NCI-H2171 (cell line): Measurements from ENCODE around the gene BCL2L12.

Experiments used
- DNase-seq: peaks from one replicate; lab custom pipeline; 2025; lab: John Stamatoyannopoulos, UW

BCL2L12 gene

DNA sequence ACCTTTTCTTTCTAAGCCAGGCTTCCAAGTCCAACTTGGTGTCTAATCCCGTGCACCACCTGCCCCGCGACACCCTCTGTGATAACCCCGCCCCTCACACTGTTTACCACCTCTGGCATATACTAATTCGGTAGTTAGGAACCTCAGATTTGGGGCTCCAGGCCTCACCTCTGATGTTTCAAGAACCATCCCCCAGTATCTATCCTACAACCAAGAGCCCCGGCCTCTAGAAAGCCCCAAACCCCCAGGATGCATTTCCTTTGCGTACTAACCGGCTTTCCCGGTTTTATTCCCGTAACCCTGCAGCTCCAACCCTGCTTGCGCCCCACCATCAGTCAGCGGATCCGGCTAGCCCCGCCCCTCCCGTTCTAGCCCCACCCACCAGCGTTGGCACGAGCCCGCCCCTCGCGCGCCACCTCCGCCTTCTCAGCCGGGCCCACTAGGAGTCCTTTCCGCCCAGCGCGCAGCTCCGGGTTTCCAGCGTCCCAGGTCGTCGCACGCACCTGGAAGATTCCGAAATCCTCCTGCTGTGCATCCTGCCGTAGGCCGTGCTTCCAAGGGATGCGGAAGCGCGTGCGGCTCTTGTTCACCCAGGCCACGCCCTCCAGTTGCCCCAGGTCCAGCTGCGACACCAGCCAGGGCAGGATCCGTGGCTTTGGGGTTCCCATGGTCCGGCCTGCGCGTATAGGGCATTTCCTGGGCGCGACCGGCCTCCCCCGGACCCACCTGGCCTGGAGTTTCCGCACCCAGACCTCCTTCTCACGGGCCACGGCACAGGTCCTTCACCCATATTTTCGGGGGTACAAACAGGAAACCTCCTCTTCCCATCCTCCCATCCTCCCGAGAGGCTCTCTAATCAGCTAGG lies 1.3 kb upstream of the BCL2L12 start:
- peak; percentile 91 for DNase-seq

DNA sequence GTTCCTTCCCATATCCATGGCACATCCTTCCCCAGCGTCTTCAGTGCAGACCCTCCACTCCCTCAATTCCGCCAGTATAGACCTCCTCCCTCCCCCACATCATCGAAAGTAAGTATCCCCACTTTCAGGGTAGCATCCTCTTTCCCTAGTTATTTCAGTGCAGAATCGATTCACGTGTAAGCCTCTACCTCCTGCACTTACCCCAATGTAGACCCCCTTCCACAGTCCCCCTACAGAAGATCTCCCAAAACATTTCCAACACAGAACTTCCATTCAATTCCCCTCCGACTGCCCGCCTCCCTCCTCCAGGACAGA lies 740 bp upstream of the BCL2L12 start:
- no peak for DNase-seq

DNA sequence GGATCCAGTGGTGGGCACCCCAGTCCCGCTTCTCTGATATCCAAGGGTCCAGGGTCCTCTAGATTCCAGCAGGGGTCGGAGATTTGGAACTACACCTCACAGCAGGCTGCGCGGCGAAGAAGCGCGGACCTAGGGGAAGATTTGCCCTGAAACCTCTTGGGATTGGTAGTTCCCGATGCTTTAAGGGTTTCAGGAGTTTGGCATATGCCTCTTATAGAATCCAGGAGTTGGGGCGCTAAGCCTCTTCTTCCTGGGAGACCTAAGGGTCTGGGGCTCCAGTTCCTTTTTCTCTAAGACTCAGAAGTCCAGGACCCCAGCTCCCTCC lies 349 bp downstream of the BCL2L12 start:
- DNase-seq, result no peak

DNA sequence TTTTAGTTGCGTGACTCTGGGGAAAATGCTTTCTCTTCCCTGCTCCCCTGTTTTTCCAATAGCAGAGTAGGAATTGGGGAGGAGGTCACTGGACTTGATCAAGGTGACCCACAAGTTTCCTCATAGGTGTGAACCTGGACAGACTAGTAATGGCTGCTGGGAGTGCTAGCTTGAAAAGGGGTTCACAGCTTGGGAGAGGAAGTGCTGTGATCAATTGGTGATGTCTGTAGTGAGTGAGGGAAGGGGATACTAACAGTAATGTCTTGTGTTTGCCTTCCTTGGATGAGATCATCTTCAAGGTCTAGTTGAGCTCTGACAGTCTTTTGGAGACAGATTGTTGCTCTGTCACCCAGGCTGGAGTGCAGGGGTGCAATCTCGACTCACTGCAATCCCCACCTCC lies 1.7 kb downstream of the BCL2L12 start:
- no peak for DNase-seq

DNA sequence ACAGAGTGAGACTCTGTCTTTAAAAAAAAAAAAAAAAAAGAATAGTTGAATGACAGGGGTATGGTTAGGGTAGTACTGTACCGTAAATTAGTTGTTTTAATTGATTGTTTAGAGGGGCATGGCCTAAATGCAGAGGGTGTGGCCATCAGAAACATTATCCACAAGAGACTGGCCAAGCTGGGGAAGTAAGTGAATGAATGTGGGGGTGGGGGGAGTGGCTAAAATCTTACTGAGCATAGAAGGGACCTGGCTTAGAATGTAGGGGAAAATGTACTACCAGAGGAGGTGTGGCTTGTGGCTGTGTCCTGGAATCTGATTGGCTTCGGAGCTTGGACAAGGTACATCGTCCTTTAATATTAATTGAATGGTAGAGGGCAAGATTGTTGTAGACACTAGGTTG lies 3.8 kb downstream of the BCL2L12 start:
- DNase-seq, result no peak

DNA sequence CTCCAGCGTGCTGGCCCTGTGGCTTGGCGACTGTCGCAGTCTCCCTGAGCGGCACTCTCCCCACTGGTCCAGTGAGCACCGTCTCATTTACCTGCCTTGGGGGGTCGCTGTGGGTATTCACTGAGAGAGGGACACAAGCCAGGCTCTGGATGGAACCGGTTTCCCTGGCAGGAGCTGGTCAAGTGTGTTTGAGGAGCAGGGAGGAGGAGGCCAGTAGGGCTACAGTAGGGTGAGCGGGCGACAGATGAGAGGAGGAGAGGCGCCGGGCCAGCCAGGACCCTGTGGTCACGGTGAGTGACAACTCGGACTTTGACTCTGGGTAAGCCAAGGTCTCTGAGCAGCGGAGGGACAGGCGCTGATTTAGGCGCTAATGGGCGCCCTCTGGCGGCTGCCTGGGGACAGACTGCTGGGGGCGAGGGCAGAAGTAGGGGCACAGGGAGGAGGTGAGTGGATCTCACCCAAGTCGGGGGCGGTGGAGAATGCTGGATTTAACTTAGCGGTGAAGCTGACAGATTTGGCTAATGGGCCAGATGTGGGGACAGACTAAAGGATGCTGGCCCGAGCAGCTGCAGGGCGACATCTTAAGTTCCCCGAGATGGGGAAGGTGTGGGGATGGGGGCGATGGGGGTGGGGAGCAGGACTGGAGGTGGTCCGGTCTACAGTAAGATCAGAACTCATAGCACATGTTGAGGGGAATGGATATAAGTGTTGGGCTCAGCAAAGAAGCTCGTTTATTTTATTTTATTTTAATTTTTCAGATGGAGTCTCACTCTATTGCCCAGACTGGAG lies 6.6 kb downstream of the BCL2L12 start:
- peak; percentile 18 for DNase-seq

DNA sequence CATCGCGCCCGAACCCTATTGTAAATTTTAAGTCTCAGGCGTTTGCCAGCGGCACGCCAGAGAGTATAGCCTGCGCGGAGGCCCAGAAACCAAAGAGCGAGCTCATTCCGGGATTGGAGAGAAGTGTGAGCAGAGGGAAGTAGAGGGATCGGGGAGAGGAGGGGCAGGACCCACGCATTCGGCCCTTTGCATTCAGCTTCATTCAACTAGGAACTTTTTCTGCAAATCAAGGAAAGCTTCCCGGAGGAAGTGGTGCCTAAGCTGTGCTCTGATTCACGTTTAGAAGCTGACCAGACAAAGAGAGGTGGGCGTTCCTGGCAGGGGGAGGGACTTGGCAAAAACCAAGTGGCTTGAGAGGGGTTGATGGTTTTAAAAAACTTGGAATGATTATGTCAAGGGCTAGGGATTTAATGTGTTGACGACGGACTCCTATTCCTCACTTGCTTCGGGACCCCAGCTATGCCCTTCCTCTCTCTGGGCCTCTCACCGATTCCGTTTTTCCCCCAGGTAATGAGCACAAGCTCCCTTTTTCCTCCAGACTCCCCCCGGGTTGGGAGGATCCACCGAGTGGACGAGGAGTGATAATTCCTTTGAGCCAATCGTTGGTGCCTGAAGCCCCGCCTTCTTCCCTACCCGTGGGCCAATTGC lies 10.5 kb downstream of the BCL2L12 start:
- peak; percentile 79 for DNase-seq

DNA sequence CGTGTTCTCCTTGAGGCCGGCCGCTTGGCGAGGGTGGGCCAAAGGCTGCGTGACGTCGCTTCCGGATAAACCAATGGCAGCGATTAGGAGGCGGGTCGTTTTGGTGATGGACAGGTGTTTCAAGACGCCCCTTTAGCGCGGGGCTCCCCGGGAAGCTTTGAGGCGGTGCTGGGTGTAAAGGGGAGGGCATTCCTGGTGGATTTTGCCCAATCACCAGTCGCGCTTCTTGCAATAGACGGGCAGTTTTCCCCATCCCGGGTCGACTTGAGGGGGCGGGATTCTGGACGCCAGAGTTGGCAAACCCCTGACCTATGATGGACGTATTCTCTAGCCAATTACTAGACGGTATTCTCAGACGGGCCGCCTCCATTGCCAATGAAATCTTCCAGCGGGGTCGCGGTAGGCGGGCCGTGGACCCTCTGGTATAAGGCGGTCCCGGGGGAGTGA lies 11.1 kb downstream of the BCL2L12 start:
- DNase-seq, result peak; percentile 100

DNA sequence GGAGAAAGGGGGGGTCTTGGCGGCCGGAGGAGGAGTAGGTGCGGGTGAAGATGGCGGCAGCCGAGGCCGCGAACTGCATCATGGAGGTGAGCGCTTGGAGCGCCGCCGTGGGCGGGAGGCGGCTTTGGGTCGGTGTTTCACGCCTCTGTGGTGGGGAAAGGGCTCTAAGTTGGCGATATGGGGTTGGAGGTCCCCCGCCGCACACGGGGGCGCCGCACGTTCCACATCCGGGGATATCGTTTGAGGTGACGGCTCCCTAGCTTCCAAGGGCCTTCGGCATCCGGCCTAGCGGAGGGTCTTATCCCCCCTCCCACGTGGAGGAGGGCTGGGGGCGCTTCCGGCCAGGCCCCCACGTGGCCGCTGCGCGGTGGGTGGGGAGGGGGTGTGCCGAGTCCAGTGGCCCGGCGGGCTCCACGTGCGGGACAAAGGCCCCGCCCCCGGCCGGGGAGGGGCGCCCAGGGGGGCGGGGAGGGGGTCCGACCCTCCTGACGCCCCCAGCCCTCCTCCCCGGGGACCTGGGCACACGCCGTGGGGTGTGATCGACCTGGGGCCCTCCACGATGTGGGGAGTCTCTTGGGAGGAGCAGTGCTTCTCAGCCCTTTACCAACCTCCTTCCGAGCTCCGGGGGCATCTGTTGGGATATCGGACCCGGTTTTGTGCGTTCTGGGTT lies 11.6 kb downstream of the BCL2L12 start, which contains the start of gene PRMT1:
PRMT1 (plus strand) TSS at position 41 of the 670 bp plus-strand sequence; CDS start at position 51, 10 bp downstream.
- peak; percentile 45 for DNase-seq

DNA sequence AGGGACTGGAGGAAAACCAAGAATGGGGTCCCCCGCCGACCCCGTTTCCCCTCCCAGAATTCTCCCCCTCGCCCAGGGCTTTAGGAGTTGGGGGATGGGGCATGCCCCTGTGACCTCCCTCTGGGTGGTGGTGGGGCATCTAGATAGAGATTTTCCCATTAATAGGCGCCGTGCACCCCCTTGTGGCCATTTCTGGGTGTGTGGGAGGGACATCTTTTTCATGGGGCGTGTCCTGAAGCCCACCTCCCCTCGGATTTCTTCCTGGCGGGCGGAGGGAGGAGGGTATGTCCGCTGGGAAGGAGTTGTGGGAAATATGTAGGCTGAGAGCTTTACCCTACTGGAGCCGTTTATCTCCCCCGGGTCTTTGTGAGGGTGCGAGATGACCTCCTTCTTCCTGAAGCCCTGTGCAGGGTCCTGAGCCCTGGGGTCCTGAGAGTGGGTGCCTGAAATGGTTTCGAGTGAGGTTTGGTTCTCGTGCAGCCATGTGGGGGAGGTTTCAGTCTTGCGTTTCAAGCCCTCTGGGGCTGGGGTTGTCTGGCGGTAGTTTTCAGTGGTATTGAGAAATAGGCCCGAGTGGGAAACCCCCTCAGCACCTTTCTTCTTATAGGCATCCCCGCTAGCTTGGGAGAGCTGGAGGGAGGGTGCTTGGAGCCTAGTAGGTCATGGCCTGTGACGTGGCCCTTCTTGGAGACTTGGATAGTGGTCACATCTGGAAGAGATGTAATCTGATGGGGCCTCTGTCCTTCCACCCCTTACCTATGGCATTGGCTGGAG lies 12.4 kb downstream of the BCL2L12 start:
- peak; percentile 68 for DNase-seq

DNA sequence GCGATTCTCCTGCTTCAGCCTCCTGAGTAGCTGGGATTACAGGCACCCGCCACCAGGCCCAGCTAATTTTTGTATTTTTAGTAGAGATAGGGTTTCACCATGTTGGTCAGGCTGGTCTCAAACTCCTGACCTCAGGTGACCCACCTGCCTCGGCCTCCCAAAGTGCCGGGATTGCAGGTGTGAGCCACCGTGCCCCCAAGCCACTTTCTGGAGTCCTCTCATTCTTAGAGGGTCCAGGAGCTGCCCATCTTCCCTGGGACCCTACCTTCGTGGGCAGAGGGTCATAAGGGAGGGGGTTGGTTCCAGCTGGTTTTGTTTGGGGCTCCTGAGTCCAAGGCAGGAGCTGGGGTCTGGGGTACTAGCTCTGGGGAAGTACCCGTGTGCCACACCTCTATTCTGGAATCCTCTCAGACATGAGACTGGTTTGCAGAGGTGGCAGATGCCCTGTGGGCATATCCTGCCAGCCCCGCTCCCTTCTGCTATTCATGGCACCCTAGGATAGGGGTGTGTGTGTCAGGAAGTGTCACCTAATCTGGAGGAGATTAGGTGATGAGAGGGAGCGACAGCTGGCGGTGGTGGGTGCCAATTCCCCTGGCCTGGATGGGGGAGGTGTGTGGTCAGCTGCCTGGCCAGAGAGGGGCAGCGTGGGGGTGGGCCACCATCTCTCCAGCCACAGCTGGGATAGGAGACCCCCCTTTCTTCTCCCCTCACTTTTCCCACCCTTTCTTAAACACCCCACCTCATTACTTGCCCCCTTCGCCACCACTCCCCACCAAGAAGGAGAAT lies 13.4 kb downstream of the BCL2L12 start:
- peak; percentile 3 for DNase-seq

DNA sequence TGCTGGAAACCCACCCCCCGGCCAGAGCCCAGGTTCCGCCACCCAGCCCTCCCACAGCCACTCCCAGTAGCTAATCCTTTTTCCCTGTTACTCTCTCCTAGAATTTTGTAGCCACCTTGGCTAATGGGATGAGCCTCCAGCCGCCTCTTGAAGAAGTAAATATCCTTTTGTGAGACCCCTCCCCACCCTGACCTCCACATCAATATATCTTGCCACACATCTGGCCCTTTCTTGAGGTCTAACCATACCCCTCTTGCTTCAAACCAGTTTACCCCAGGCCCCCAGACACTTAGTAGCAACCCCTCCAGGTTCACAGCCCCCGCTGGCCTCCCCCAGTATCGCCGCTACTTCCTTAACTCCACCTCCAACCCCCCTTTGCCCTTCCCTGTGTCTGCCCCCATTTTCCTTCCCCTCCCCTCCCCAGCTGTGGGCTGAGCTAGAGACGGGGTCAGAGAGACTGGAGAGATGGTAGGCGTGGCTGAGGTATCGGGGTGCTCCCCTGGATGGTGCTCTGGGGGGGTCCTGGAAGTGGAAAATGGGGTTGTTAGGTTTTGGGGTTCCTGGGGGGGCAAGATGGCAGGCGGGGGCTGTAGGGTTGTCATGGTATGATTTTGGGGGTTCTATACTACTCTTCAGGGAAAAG lies 14.2 kb downstream of the BCL2L12 start:
- DNase-seq, result no peak

DNA sequence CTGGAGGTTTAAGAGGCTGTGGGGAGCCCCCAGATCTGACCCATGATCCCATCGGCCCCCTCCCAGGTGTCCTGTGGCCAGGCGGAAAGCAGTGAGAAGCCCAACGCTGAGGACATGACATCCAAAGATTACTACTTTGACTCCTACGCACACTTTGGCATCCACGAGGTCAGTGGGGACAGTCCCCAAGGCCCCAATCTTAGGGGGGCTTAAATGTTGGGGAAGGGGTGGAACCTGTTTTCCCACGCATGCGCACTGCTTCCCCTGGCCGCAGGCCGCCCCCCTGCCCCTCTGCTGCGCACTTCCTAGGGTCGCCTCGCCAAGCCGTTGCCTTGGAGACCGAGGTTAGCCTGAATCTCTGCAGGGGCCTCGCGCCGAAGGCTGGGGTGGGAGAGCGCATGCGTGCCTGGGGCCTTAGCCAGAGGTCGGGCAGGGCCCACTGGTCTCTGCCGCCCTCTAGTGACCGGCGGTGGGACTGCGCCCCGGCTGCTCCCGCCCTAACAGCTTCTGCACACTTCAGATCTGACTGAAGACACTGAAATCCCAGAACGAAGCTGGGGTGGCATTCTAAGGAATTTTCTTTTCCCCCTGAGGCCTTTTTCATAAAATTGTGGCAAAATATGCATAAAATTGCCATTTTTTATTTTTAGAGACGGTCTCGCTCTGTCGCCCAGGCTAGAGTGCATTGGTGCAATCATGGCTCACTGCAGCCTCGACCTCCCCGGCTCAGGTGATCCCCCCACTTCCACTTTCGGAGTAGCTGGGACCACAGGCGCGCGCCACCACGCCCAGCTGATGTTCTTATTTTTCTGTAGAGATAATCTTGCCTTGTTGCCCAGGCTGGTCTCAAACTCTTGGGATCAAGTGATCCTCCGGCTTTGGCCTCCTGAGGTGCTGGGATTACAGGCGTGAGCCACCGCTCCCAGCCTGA lies 15.0 kb downstream of the BCL2L12 start:
- DNase-seq, result peak; percentile 63

DNA sequence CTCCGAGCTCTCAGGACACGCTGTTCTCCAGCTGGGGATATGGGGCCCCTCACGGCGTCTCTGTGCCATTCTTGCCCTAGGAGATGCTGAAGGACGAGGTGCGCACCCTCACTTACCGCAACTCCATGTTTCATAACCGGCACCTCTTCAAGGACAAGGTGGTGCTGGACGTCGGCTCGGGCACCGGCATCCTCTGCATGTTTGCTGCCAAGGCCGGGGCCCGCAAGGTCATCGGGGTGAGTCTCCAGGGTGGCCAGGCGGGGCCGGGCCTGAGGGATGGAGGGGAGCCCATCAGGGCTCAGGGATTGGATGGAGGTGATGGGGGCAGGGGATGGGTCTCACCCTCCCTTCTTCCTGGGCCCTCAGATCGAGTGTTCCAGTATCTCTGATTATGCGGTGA lies 16.1 kb downstream of the BCL2L12 start:
- DNase-seq, result no peak

DNA sequence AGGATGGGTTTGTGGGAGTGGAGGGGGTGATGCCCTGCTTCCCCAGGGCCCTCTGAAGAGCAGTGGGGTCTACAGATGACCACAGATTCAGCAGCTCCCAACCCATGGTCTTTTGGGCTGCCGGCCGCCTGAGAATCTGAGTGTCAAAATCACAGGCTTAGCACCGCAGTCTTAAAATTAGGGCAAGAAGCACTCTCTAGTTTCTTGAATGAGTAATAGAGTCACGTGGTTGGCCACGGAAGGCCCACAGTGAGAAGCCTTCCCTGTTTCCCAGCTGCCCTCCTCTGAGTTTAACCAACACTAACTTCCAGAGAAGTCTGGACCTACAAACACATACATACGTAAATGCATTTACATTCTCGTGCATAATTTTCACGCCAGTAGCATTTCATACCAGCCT lies 16.5 kb downstream of the BCL2L12 start:
- no peak for DNase-seq

DNA sequence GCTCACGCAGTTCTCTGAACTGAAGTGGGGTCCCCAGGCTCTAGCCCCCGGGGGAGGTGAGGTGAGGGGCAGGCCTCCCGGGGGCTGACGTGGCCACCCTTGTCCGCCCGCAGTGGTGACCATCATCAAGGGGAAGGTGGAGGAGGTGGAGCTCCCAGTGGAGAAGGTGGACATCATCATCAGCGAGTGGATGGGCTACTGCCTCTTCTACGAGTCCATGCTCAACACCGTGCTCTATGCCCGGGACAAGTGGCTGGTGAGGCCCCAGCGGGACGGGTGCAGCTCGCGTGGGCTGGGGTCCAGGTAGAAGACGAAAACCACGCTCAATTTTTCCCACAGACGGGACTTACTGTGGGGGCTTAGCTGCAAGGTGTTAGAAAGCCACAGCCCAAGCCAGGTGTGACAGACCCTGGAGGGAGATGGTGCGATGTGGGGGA lies 18.1 kb downstream of the BCL2L12 start:
- no peak for DNase-seq

DNA sequence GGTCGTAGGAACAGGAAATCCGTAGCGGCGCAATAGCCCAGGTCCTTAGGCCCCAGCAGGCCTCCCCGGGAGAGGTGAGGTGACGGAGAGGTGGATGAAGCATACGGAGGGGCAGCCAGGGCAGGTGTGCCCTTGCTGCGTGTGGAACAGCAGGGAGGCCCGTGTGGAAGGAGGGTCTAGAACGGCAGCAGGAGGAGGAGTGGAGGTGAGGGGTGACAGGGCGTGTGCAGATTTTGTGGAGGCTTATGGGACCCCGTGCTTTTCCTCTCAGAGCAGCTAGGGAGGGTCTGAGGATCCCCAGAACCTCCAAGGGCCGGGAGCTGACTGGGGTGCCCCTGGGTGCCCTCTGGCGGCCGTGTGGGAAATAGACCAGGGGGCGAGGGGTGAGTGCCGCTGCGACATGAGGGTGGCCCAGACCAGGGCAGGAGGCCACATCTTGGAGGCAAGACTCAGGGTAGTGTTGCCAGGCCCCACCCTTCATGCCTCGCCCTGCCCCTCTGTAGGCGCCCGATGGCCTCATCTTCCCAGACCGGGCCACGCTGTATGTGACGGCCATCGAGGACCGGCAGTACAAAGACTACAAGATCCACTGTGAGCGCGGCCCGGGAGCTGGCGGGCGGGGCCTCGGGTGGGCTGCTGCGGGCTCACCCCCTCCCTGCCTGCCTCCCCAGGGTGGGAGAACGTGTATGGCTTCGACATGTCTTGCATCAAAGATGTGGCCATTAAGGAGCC lies 18.7 kb downstream of the BCL2L12 start:
- peak; percentile 4 for DNase-seq

DNA sequence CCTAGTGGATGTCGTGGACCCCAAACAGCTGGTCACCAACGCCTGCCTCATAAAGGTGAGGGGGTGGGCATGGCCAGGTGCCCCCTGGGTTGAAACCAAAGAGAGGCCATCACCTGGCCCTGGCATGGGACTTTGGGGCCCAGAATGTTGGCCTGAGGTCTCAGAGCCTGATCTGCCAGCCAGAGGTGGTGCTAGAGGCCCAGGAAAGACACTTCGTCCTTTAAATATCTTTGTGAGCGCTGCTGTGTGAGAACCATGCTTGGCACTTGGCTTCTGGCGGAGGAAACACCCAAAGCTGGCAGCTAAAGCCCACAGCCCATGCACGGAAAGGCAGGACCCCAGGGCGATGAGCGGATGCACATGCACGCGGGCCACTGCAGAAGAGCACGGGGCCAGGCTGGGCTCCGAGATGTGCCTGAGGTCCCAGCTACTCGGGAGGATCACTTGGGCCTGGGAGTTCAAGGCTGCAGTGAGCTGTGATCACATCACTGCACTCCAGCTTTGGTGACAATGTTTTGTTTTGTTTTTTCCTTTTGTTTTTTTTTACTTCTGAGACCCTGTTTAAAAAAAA lies 19.3 kb downstream of the BCL2L12 start:
- DNase-seq, result no peak
